Measurements from ENCODE around the gene CHAT.

DNA sequence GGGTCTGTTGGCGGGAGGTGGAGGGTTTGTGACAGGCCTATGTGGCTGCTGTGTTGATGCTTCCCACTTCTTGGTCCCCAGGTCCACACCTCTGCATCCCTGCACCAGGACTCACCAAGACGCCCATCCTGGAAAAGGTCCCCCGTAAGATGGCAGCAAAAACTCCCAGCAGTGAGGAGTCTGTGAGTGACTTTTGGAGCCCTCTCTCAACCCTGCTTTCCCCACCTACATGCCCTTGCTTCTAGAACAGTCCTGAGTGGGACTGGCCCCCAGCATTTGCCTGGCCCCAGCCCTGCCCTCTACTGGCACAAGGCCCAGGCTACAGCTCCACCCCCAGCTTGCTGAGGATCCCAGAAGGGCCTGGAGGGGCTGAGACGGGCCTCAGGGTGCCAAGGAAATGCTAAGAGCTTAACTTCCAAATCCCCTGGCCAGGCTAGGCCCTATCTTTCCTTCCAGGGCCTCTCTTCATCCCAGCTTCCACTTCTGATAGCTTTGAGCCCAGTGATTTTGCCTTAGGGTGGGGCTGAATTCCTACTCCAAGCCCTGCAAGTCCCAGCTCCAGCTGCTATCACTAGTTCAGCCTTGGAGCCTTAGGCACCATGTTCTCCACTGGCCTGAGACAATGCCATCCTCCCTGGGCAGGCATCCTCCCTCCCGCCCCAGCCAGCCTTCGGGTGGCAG, 2.7 kb downstream of the CHAT start:
- TF ChIP-seq, protein P1, sequence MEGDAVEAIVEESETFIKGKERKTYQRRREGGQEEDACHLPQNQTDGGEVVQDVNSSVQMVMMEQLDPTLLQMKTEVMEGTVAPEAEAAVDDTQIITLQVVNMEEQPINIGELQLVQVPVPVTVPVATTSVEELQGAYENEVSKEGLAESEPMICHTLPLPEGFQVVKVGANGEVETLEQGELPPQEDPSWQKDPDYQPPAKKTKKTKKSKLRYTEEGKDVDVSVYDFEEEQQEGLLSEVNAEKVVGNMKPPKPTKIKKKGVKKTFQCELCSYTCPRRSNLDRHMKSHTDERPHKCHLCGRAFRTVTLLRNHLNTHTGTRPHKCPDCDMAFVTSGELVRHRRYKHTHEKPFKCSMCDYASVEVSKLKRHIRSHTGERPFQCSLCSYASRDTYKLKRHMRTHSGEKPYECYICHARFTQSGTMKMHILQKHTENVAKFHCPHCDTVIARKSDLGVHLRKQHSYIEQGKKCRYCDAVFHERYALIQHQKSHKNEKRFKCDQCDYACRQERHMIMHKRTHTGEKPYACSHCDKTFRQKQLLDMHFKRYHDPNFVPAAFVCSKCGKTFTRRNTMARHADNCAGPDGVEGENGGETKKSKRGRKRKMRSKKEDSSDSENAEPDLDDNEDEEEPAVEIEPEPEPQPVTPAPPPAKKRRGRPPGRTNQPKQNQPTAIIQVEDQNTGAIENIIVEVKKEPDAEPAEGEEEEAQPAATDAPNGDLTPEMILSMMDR (IDR thresholded peaks at IDR 0.05): no peak
- no peak for TF ChIP-seq POLR2A (IDR thresholded peaks at IDR 0.05)
